Natural killer cell treated with Interleukin-12 subunit alpha and Interleukin-12 subunit beta and Interleukin-15 and Interleukin-18, amount 100 ng/mL, for 72 hours (primary cell): ENCODE measurements around the gene CDH2. TPM values are rescaled to one million over a fixed set of nuclear protein-coding genes. Genes with fewer than 3 reads are reported as not detected.
A peak's percentile ranks its signal among the peaks of the same experiment; 100 is the strongest.

Source experiments
- ATAC-seq, 2 donors: fragments of 150-1000 bp; cut with Tn5 transposase in 1 of 2; sonication (Bioruptor Pico), chemical (Tn5 transposase) in 1 of 2; 2 replicates each; pipeline ENCODE4 v1.10.0; 2021
- DNase-seq: peaks from one replicate; pipeline ENCODE4 v3.0.0; 2022; ENCODE audit warnings: low spot score
- H3K27ac Mint-ChIP-seq, 2 donors: 1 replicate in 1 of 2; 2 replicates in 1 of 2; pipeline ENCODE4 v1.8.0; 2022; ENCODE audit warnings: mixed read lengths in 2 of 2, mild to moderate bottlenecking in 1 of 2, moderate library complexity in 1 of 2
- H3K27me3 Mint-ChIP-seq, 2 donors: 1 replicate in 1 of 2; 2 replicates in 1 of 2; pipeline ENCODE4 v1.8.0; 2022; ENCODE audit warnings: mixed read lengths in 2 of 2
- H3K36me3 Mint-ChIP-seq: one replicate; pipeline ENCODE4 v1.8.0; 2022; ENCODE audit warnings: mixed read lengths
- H3K4me1 Mint-ChIP-seq, 2 donors: 1 replicate in 1 of 2; 2 replicates in 1 of 2; pipeline ENCODE4 v1.8.0; 2022; ENCODE audit warnings: low read depth in 2 of 2, mixed read lengths in 2 of 2, mild to moderate bottlenecking in 1 of 2
- H3K4me3 Mint-ChIP-seq: one replicate; pipeline ENCODE4 v1.8.0; 2022; ENCODE audit warnings: mixed read lengths
- H3K9me3 Mint-ChIP-seq: 2 replicates; pipeline ENCODE4 v1.8.0; 2022; ENCODE audit warnings: mixed read lengths
- total RNA-seq, 2 donors: library from RNA; stranded (reverse); gene quantifications; one replicate each; pipeline ENCODE4 v1.2.3, GENCODE V29; 2022

The CDH2 gene
- total RNA-seq, 2 donors from 2014 or later, result 1.4 TPM; not detected in 1

DNA sequence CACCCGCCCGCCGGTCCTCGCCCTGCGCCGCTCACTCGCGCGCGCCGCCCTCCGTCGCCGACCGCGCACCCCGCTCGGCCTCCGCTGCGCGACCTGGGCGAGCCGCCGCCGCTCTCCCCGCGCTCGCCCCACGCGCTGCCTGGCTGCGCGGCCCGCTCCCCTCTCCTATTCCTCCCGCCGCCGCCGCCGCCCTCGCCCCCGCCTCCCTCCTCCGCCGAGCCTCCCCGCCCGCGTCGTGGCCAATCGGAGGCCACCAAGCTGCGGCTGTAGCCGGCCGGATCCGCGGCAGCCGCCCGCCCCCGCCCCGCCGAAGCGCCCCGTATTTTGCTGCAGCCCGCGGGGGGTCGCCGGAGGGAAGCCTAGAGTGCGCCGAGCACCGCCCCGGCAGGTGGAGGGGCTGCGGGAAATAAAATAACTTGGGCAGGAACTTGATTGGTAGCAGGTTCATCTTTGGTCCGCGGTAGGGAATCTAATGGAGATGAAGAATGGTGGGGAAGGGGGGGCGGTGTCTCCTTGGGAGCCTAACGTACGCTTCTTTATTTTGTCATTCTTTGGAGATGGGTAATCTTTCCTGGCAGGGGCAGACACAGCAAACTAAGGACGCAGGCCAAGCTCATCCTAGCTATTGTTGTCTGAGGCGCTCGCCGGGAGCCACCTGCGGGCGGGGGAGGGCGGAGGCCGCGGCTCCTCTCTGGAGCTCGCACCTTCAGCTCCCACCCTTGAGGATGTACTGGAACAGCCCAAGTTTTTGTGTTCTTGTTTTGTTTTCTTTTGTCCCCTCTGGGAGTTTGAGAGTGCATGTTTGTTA, 1.1 kb upstream of the CDH2 start:
- H3K9me3 Mint-ChIP-seq, result no peaks in the 10 kb centered on the region
- peak overlapping the region; percentile 66 for H3K4me3 Mint-ChIP-seq
- H3K27ac Mint-ChIP-seq, result no peak overlapping the region
- ATAC-seq (peak; percentile 52 to 74), DNase-seq (no peak)
- H3K4me1 Mint-ChIP-seq, result peaks cover 12 to 16% of the 10 kb centered on the region in 2 donors
- peaks cover 12% of the 10 kb centered on the region for H3K36me3 Mint-ChIP-seq
- peaks cover 31 to 50% of the 10 kb centered on the region in 2 donors for H3K27me3 Mint-ChIP-seq

- Mint-ChIP-seq H3K27ac (no peak overlapping the region), H3K4me3 (peak overlapping the region; percentile 85), H3K4me1 (peaks cover 12 to 16% of the 10 kb centered on the region in 2 donors), H3K27me3 (peaks cover 34 to 50% of the 10 kb centered on the region in 2 donors), H3K36me3 (peaks cover 12% of the 10 kb centered on the region), H3K9me3 (no peaks in the 10 kb centered on the region)
- DNase-seq, result no peak
- peak in 1 of 2 donors; percentile 37 for ATAC-seq
Observed at GRCh38 chr18:28176698-28176947, 307 bp downstream of the CDH2 start.

DNA sequence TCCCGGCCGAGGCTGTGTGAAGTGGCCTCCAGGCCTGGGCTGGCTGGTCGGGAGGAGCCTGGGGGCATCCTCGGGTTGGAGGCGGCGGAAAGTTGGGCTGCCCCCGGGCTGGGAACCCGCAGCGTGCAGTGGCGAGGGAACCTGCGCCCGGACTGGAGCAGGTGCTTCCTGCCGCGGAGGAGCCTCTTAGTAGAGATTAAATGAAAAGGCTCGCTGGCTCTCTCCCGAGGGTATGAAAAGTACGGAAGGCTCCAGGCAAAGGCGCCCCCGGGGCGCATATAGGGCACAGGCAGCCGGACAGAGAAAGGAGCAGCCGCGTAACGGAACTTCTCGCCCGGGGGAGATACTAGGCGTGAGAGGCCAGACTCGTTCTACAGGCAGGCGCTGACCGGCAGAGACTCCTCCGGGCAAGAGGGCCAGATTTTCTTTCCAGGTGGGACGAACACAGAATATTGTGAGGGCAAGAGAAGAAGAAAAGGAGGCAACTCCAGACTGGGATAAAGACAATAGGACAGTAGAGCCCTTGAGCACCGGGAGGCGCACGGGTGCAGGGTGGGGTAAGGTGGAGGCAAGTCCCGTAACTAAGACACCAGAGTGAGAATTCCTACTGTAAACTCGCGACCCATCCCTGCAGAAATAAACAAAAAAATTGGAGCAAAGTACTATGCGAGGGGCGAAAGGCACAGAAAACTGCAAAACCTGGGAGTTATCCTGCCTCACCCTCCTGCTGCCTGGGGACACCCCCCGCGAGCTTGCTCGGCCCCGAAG, 816 bp downstream of the CDH2 start:
- peaks cover 34 to 49% of the 10 kb centered on the region in 2 donors for H3K27me3 Mint-ChIP-seq
- peak overlapping the region; percentile 85 for H3K4me3 Mint-ChIP-seq
- H3K4me1 Mint-ChIP-seq, result peaks cover 12 to 16% of the 10 kb centered on the region in 2 donors
- ATAC-seq (no peak), DNase-seq (no peak)
- H3K27ac Mint-ChIP-seq, result no peak overlapping the region
- H3K9me3 Mint-ChIP-seq, result no peaks in the 10 kb centered on the region
- peaks cover 12% of the 10 kb centered on the region for H3K36me3 Mint-ChIP-seq

DNA sequence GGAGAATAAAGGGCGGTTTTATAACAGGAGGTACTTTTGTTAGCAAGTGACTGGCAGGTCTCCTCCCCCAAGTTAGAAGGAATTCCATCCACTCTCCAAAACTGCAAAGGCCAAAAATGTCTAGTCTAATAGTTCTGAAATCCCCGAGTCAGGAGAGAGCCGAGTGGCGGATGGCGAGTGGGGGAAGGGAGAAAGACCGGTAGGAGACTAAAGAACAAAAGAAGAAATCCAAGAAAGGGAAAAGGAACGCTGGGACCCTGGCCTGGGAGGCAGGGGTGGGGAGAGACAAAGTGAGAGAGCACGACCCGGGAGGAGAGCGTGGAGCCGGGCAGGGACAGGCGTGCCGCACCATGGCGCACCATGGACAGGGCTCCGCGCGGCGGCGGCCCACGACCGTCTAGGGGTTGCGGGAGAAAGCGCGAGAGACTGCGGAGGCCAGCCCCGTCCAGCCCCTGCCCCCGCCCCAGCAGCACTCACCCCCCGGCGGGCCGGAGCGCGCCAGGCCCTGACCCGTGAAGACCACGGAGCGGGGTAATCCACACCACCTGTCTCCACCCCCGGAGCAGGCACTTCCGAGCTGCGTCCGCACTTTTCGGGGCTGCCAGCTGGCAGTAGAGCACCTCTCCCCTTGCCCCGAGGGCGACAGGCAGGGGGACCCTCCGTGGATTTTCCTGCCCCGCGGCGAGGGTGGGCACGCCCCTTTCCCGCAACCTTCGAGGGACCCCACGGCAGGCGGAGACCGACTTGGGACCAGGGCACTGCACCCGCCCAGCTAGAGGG, 1.6 kb downstream of the CDH2 start:
- Mint-ChIP-seq H3K4me1 (peaks cover 12 to 16% of the 10 kb centered on the region in 2 donors), H3K27ac (no peak overlapping the region), H3K36me3 (peaks cover 12% of the 10 kb centered on the region), H3K4me3 (peak overlapping the region; percentile 24), H3K9me3 (no peaks in the 10 kb centered on the region), H3K27me3 (peaks cover 29 to 42% of the 10 kb centered on the region in 2 donors)
- DNase-seq, result no peak
- no peak for ATAC-seq

DNA sequence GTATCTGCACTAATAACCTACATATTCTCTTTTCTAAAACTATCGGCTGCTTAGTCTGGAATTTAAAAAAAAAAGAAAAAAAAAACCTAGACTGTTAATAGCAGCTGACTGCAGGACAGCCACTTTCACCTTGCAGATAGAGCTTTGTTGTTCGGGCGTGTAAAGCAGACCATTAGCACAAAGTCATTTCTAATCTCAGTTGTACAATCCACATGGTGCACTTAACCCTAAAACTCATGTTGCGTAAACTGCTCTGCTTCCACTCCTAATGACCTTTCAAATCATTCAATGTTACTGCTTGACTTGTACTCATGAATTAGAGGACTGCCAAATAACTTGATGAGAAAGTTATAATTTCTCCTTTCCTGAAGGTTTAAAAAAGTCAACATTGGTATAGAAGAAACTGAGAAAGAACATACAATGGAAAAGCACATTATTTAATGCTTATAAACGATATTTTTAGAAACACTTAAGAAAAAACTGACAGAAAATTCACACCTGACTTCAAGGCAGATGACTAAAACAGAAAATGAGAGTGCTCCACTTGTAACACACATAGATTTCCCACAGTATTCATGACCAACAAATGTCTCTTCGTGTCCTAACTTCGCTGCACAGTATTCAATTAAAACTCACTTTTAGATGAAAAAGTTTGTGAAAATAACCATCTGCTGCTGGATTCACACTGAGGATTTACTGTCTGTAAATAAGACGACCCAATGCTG, 2.6 kb downstream of the CDH2 start:
- no peaks in the 10 kb centered on the region for H3K9me3 Mint-ChIP-seq
- H3K27me3 Mint-ChIP-seq, result peaks cover 29 to 35% of the 10 kb centered on the region in 2 donors
- no peak overlapping the region for H3K4me3 Mint-ChIP-seq
- DNase-seq (no peak), ATAC-seq (no peak)
- H3K4me1 Mint-ChIP-seq, result peaks cover 12 to 16% of the 10 kb centered on the region in 2 donors
- peaks cover 12% of the 10 kb centered on the region for H3K36me3 Mint-ChIP-seq
- H3K27ac Mint-ChIP-seq, result no peak overlapping the region

DNA sequence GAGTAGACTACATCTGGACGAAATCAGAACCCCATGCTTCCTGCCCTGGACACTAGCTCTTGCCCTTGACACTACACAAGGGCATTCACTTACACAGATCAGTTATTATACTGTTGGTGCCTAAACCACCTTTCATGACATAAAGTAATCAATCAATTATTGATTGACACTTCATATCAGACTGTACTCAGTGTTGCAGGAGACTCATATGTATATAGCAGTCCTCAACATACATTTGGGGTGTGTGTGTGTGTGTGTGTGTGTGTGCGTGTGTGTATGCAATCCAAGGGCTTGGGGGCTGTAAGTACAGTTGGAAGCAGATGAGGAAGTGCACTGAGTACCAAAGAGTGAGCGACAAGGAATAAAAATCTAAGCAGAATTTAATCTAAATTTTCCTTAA, 5.1 kb downstream of the CDH2 start:
- DNase-seq (no peak), ATAC-seq (no peak)
- Mint-ChIP-seq H3K9me3 (no peaks in the 10 kb centered on the region), H3K27me3 (peaks cover 19 to 22% of the 10 kb centered on the region in 2 donors), H3K4me1 (peaks cover 9 to 13% of the 10 kb centered on the region in 2 donors), H3K27ac (no peak overlapping the region), H3K4me3 (no peak overlapping the region), H3K36me3 (peaks cover 12% of the 10 kb centered on the region)

- Mint-ChIP-seq H3K4me1 (no peaks in the 10 kb centered on the region), H3K9me3 (no peaks in the 10 kb centered on the region), H3K27ac (no peak overlapping the region), H3K36me3 (no peaks in the 10 kb centered on the region), H3K4me3 (no peak overlapping the region), H3K27me3 (peaks cover 0 to 5% of the 10 kb centered on the region in 2 donors)
- ATAC-seq, result no peak
- no peak for DNase-seq
Observed at GRCh38 chr18:28168725-28169124, 8.2 kb downstream of the CDH2 start.

GRCh38 chr18:28167835-28168349, 9.0 kb downstream of the CDH2 start:
- no peaks in the 10 kb centered on the region for H3K4me1 Mint-ChIP-seq
- H3K4me3 Mint-ChIP-seq, result no peak overlapping the region
- H3K9me3 Mint-ChIP-seq, result no peaks in the 10 kb centered on the region
- H3K27me3 Mint-ChIP-seq, result peaks cover 0 to 5% of the 10 kb centered on the region in 2 donors
- ATAC-seq, result no peak
- H3K36me3 Mint-ChIP-seq, result no peaks in the 10 kb centered on the region
- no peak overlapping the region for H3K27ac Mint-ChIP-seq
- no peak for DNase-seq

DNA sequence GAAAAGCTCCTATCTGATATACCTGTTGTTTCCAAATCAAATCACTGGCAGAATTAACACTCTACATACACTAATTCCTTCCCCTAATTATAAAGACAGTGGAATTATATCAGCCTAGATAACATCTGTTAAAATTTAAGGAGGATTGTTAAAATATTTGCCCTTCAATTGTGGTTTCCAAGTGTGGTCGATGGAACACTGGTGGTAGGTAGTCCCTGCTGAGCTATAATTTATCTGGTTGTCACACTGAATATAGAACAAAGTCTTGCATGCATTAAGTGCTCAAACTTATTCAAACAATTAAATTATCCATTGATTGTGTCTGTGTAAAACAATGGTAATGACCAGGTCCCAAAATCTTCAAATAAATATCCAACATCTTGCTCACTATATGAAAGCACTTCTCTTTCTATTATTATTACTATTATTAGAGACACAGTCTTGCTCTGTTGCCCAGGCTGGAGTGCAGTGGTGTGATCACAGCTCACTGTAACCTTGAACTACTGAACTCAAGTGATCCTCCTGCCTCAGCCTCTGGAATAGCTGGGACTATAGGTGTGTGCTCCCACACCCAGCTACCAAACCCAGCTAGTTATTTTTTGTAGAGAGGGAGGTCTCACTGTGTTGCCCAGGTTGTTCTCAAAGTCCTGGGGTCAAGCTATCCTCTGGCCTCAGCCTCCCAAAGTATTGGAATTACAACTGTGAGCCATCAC, 12.0 kb downstream of the CDH2 start:
- no peaks in the 10 kb centered on the region for H3K4me1 Mint-ChIP-seq
- DNase-seq (no peak), ATAC-seq (no peak)
- peaks cover 0 to 2% of the 10 kb centered on the region in 2 donors for H3K27me3 Mint-ChIP-seq
- no peaks in the 10 kb centered on the region for H3K9me3 Mint-ChIP-seq
- H3K4me3 Mint-ChIP-seq, result no peak overlapping the region
- H3K27ac Mint-ChIP-seq, result no peak overlapping the region
- no peaks in the 10 kb centered on the region for H3K36me3 Mint-ChIP-seq

GRCh38 chr18:28163201-28163775, 13.6 kb downstream of the CDH2 start:
- no peak for ATAC-seq
- Mint-ChIP-seq H3K27me3 (peaks cover 0 to 2% of the 10 kb centered on the region in 2 donors), H3K9me3 (no peaks in the 10 kb centered on the region)

DNA sequence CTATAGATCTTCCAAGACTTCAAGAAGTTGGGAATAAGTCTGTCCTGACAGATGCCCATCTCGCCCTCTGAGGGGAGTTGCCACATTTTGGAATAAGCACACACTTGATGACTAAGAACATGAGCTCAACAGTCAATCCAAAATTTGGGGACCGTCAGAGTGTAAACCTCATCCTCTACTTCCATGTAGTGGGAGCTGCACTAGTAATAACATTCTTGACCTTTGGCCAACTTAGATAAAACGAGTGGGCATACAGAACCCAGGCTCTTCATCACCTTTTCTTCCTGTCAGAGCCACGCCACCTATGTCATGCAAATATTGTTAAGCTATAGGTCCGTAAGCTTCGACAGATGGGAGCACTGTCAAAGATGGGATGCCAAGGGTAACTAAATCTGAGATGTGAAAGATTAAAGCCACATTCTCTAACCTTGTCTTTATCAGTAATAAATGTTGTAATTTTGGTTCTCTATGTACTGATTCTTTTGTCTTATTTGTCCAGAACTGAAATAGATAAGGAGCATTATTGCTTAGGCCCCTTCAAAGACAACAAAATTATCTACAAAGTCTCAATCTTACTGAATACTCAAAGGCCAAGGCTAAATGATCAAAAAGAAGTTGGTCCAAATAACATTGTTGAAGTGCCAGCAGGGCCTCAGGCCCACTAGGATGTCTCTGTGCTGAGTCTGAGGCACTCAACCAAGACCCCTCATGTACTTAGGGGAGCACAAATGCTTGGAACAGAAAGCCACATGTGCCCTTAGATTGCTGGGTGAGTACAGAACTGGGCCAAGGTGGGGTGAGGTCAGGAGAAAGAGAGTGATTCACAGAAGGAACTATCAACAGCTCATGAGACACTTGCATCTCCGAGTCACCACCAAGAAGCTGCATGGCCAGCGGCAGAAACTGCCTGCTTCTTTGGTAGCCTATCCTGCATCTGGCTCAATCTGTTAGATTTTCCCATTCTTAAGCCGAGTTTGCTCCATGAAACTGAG, 15.0 kb downstream of the CDH2 start:
- Mint-ChIP-seq H3K4me1 (no peaks in the 10 kb centered on the region), H3K9me3 (no peaks in the 10 kb centered on the region), H3K4me3 (no peak overlapping the region), H3K27ac (no peak overlapping the region), H3K27me3 (peaks cover 0 to 2% of the 10 kb centered on the region in 2 donors), H3K36me3 (no peaks in the 10 kb centered on the region)
- DNase-seq (no peak), ATAC-seq (no peak)

More at GRCh38 chr18:28163201-28163775, 13.6 kb downstream of the CDH2 start:
- Mint-ChIP-seq H3K36me3 (no peaks in the 10 kb centered on the region), H3K4me1 (no peaks in the 10 kb centered on the region), H3K4me3 (no peak overlapping the region), H3K27ac (no peak overlapping the region)
- DNase-seq, result no peak
